IPS DF 4.7 (cell line): ENCODE data around the gene SEMG1.

ENCODE experiments used
- DNase-seq: peaks from one replicate; pipeline ENCODE4 v3.0.0-alpha.2; 2013; ENCODE audit warnings: low spot score; ENCODE audit errors: extremely low read depth

SEMG1 gene, protein sequence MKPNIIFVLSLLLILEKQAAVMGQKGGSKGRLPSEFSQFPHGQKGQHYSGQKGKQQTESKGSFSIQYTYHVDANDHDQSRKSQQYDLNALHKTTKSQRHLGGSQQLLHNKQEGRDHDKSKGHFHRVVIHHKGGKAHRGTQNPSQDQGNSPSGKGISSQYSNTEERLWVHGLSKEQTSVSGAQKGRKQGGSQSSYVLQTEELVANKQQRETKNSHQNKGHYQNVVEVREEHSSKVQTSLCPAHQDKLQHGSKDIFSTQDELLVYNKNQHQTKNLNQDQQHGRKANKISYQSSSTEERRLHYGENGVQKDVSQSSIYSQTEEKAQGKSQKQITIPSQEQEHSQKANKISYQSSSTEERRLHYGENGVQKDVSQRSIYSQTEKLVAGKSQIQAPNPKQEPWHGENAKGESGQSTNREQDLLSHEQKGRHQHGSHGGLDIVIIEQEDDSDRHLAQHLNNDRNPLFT

DNA sequence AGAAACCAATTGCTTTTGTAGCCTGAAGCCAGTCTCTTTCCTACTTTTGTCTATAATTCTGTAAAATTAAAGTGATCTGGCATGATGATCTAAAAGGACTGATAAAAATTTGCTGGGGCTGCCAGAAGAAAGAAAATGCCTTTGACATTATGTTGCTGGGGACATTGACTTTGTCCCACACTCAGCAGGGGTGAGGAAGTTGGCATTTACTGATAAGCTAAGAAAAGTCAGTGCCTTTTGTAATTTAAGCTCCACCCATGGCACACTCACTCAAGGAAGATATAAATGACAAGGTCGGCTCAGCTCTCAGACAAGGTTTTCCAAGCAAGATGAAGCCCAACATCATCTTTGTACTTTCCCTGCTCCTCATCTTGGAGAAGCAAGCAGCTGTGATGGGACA is at the start of gene SEMG1:
TSS of gene SEMG1 (plus strand) at position 309 of the 400 bp plus-strand sequence. CDS start at position 330, 21 bp downstream.
- peak; percentile 14 for DNase-seq

DNA sequence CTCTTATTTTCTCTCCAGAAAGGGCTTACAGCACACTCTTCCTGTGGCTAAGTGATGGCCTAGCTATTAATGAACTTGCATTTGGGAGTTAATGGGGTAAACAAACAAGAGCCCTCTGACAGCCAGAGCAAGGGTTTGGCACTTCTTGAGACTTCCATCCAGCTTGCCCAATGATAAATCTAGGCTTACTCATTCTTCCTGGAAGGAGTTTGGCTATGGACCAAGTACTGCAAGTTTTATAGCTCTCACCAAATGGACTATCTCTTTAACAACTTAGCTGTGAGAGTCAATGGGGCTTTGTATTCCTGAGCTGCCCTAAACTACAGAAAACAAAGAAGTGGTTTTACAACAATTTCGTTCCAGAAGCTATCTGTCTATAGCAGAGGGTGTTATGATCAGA is 48.9 kb upstream of the SEMG1 start:
- DNase-seq: no peak

DNA sequence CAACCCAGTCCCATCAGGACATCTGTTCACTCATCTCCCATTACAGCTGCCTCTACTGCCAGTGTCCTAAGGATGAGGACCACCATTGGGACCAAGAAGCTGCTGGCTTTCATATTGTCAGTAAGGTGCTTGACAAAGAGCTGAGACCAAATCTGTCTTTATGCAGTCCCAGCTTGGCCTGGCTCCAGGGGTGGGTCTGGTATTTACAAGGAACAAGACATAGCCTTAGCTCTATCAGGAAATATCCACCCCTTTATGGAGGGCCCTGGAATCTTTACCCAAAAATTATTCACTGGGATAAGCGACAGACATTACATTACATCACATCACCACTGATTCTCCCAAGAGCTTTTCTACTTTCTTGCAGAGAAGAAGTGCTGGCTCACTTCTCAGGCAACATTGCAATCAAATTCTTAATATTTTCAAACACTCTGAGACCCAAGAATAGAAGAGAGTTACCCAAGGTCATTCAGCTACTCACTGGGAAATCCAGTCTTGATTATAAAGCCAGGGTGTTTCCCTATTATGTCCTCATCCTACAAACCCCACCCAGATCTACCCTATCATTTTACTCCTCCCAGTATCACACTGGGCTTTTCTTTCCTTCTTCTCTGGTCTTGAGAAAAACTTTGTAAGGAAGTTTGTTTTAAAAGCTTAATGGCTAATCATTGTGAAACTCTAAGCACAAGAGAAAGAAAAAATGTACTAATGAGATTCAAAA is 43.6 kb upstream of the SEMG1 start:
- DNase-seq: no peak

DNA sequence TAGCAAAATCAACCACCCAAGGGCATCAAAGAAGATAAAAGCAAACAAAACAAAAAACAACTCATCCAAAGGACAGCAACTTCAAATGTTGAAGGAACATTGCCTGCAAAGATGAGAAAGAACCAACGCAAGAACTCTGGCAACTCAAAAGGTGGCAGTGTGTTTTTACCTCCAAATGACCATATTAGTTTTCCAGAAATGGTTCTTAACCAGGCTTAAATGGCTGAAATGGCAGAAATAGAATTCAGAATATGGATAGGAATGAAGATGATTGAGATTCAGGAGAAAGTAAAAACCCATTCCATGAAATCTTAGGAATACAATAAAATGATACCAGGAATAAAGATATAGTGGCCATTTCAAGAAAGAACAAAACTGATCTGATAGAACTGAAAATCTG is 41.9 kb upstream of the SEMG1 start:
- no peak for DNase-seq

DNA sequence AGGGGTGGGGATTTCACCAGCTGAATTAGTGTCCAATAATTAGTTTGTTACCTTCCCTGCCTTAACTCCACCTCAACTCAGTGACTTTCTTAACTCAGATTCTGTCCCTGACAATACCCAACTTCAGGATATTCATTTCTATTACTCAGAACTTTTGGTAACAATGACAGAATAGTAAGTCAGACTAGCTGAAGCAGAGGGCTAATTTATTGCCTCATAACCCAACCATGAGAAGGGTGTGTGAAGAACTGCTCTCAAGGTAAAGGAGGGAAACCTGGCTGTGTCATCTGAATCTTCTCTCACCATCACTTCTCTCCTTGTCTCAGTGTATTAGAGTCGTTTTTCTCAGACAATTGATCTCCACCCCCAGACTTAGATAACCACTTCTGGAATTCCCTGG is 33.3 kb upstream of the SEMG1 start:
- DNase-seq: no peak

DNA sequence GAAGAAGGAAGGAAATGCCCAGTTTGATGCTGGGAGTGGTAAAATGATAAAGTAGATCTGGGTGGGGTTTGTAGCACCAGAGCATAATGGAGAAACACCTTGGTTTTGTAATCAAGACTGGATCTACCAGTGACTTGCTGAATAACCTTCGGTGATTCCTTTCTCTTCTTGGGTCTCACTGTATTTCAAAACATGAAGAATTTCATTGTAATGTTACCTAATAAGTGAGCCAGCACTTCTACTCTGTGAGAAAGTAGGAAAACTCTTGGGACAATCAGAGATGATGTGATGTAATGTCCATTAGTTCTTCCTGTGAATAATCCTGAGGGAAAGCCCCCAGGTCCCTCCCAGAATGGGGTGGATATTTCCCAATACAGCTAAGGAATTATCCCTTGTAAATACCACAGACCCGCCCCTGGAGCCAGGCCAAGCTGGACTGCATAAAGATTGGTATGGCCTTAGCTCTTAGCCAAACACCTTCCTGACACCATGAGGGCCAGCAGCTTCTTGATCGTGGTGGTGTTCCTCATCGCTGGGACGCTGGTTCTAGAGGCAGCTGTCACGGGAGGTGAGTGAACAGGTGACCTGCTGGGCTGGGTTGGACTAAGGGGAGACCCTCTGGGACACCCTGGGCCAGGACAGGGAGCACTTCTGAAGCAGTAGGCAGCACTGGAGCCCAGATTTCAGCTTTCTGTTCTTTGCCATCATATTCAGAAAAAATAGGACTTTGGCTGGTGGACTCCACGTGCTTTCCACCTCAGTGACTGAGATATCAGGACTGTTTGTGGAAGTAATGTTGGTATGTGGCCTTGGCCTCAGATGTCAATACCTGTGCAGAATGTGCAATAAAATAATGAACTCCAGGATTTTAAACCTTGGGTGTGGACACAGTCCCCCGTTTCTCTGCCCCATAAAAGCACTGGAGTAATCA is 32.1 kb upstream of the SEMG1 start, which contains the start of gene PI3:
TSS of gene PI3 (plus strand) at position 469 of the 931 bp plus-strand sequence. CDS start at position 490, 21 bp downstream.
- no peak for DNase-seq

DNA sequence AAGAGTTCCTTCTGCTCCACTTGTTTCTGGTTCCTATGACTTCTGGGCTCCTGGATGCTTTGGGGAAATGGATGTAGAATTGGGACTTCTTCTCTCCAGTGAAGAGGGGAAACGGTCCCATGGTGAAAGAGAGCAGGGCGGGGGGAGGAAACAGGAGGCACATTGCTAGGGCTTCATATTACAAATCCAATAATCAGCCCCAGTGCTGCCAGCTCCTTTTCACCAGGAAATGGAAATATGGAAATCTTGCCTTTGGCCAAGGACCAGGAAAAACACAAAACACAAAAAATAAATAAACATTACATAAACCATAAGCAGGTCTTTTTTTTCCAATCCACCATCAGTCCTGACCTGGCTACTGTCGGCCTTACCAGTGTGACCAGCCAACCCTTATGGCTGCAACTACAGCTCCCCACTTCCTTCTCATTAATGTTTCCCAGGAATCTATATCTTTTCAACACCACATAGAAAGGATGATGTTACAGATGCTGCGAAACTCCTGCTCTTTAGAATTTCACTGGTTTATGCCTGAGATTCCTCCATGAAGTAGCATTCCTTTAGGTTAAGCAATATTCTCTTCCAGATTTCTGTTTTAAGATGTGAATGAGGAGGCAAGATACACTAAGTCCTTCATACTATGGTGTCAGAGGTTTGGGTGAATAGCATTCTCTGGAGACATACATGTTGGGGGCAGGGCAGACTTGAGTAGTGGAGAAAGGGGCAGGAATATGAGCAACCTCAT is 30.1 kb upstream of the SEMG1 start:
- DNase-seq: no peak

DNA sequence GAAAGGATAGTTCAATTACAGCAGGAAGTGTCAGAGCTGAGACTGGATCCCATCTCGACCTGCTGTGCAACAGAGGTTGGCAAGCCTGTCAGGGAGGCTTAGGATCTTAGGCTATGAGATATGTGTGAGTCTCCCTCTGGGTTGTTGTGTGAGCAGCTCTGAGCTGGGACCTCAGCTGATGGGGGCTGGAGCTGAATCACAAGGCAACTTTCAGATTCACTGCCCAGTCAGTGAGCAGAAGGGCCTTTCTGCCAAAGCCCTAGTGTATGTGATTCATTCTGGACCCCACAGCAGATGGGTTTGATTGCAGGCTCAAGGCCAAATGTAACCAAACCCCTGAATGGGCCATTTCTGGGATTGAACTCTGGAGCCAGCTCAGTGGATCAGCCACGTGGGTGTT is 27.7 kb upstream of the SEMG1 start:
- DNase-seq: no peak

DNA sequence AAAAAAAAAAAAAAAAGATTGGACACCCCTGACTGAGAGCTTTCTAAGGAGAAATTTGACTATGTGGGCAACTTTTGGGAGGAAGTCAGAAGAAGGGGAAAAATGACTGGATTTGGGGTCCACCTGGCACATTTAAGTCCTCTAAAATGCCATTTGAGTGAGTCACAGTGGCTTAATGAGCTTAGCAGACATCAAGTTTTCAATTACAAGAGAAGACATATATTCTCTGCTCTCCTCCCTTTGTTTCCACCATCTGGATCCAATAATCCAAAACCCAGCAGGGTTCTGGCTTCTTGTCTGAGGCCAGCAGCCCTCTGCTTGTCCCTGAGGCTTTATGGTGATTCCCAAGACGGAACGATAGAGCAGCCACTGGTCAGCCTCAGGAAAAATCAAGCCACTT is 25.2 kb upstream of the SEMG1 start:
- no peak for DNase-seq

DNA sequence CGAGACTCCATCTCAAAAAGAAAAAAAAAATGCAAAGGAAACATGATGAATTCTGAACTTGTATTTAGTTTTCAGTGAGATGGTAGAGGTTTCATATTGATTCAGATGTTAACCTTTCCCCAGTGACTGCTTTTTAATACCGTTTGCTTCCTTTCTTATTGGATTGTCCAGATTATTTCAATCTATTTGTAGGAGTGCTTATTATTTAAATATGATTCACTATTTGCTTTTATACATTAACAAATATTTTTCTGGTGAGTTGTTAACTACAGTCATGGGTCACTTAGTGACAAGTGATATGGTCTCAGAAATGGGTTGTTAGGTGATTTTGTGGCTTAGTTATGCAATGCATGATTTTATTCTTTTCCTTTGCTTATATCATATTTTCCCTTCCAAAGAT is 23.7 kb upstream of the SEMG1 start:
- DNase-seq: no peak

DNA sequence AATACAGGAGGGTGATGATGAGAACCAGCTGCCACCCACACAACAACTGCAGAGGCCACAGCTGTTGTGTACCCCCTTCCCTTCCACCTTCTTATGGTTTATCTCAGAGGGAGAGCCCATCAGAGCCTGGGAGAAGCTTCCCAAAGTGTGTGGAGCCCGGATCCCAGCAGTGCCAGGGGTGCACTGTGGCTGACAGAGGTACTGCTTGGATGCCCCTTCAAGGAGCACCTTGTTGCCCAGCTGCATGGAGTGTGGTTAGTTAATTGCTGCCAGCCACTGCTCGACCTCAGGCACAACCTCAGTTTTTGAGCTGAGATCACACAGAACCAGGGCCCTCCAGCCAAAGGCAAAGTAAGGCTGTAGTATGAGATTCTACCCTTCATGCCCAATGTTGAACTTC is 19.1 kb upstream of the SEMG1 start:
- DNase-seq: no peak

DNA sequence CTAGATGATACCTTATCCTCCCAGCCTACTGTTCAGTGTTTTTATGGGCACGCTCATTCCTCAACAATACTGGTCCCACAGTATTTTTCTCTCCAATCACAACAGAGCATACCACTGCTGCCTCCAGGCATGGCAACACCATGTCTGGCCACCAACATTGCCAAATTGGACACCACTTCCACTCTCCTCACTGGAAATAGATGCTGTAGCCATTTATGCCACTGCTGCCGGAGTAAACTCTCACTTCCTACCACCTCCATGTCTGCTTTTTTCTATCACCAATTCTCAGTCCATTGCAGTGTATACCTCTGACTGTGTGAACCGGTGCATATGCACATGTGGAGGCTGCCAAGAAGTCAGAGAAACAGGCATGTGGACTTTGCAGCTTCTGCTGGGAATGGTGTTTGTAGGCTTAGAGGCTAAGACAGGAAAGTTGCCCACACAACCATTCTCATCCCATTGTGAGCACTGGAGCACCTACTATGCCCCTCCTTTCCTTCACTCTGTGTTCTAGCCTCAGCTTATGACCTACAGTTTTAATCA is 17.7 kb upstream of the SEMG1 start:
- DNase-seq: no peak

DNA sequence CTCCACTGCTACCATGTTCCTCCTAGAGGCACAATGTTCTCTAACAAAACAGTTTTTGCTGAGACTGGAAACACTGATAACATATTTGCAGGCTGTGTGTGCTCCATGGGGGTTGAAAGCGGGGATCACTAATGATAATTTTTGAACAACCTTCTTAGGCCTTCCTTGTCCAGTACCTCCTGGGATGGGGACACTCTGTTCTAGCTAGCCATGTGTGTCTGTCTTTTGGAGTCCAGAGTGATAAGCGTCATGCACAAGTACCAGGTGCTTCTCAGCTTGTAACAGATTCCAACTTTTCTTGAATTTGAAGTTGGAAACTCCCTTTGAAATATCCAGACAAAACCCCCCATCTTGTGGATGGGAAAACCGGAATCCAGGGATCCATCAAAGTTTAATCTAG is 17.0 kb upstream of the SEMG1 start:
- DNase-seq: no peak

DNA sequence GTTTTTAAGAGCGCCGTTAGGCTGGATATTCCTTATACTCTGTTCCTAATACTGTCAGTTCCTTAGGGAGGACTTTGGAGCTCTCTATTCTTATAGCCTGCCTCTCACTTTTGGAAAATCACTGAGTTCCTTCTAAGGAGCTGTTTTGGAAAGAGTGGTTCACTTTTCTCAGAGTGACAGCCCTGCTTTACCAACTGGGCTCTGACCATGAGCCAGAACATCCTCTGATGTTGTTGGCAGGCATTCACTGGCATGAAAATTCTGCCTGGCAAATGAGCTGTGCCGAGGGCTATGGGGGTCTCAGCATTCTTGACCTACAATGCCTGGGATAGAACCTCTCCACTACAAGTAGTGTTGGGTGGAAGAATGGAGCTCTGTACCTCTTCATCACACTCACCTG is 14.9 kb upstream of the SEMG1 start:
- no peak for DNase-seq

DNA sequence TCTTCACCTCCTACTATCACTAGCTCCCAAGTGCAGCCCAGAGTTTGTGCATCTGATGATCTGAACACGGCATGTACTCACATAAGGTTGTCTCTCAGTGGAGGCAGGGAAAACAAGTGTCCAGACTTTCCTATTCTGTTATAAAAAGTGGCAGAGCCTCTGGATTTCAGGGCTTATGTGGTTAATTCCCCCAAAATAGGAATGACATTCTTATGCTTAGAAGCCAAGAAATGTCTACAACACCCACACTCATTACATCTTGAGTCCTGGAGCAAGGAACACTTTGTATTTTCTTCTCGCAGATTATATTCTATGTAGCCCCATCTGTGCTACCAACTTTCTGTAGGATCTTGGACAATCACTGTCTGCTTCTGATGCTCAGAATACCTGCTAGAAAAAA is 13.5 kb upstream of the SEMG1 start:
- DNase-seq: no peak

DNA sequence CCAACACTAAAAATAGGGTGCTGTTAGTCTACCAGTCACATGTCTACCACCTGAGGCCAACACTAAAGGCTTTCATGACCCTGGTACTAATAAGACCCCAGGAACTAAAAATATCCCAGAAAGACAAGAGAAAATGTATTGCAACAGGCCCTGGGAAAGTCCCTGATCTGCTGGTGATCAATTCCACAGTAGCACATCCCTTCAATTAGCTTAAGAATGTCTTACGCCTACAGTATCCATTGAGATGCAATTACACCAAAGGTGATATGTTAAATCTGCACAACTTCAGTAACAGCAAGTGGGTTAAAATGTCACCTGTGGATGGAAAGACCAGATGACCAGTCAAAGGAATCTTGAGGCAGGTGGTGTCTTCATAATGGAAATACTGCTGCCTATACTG is 3.1 kb downstream of the SEMG1 start:
- no peak for DNase-seq

DNA sequence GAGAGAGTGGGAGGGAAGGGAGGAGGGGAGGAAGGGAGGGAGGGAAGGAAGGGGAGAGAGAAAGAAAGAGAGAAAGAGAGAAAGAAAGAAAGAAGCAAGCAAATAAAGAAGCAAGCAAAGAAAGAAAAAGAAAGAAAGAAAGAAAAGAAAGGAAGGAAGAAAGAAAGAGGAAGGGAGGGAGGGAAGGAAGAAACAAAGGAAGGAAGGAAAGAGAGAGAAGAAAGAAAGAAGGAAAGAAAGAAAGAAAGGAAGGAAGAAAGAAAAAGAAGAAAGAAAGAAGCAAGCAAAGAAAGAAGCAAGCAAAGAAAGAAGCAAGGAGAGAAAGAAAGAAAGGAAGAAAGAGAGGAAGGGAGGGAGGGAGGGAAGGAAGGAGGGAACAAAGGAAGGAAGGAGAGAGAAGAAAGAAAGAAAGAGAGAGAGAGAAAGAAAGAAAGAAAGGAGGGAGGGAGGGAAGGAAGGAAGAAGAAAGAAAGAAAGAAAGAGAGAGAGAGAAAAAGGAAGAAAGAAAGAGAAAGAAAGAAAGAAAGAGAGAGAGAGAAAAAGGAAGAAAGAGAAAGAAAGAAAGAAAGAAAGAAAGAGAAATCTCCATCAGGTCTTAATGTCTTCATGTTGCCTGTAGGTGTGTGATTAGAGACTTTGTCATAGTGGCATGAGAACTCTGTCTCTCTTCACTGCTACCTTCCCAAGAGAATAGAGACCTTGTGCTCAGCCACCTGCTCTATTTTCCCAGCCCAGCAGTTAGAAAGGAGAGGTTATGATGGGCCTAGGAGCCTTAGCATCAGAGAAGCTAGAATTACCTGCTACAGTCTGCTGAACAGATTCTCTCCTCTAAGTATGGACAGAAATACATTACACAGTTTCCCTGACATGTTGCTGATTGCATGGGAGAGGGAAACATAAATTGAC is 5.0 kb downstream of the SEMG1 start:
- DNase-seq: no peak

DNA sequence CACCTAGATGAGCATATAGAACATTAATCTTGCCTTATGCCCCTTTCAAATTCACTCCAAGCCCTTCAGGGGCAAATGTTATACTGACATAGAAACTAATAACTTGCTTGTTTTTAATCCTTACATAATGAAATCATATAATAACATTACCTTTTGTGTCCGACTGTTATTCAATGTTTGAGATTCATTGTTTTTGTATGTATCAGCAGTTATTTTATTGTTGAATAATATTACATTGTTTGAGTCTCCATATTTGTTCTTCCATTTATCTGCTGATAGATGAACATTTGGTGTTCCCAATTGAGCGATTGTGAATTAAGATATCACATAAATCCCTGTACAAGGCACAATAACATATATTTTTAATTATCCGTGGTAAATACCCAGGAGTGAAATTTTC is 6.0 kb downstream of the SEMG1 start:
- no peak for DNase-seq

DNA sequence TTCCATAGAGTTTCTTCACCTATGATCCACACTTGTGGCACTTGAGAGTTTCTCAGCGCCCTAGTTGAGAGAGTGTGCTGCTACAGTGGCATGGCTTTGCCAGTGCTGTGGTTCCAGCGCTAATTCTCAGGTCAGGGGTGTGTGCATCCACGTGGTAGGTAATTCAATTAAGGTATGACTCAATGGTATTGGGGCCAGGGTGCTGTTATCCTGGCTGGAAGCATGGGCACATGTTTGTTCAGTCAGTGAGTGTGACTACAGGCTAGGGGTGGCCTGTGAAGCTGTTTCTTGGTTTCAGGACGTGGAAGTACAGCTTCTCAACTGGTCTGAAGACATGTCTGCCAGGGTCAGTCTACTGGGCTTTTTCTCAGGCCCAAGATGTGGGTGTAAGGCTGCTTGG is 11.3 kb downstream of the SEMG1 start:
- DNase-seq: no peak

DNA sequence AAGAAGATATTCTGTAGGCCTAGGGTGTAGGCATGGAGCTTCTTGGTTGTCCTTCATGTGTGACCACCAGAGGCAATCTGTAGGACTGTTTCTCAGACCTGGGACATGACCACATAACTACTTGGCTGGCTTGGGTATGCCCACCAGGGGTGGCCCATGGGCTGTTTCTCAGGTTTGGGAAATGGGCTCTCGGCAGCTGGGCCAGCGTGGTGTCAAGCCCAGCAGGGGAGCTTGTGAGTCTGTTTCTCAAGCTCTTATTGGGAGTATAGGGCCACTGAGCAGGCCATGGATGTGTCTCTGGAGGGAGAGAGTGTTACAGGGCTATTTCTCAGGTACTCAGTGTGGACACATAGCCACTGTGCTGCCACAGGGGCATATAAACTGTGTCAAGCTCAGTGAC is 11.8 kb downstream of the SEMG1 start:
- no peak for DNase-seq
